Activated naive CD4-positive, alpha-beta T cell treated with anti-CD3 and anti-CD28 coated beads for 36 hours (primary cell): Measurements from ENCODE around the gene CAPN2. TPM values are rescaled to one million over a fixed set of nuclear protein-coding genes. Genes with fewer than 3 reads are reported as not detected.
A peak's percentile ranks its signal among the peaks of the same experiment; 100 is the strongest.

ENCODE experiments used
- CTCF ChIA-PET: fragments of 350-600 bp; sonication (Branson Sonifier 250); formaldehyde crosslinking; loops from one replicate; lab custom pipeline; 2021; ENCODE audit warnings: antibody characterized with exemption; lab: Charles Lee
- DNase-seq: peaks from one replicate; pipeline ENCODE4 v3.0.0-alpha.2; 2020
- H3K27ac Mint-ChIP-seq: one replicate; pipeline ENCODE4 v1.8.0; 2021; ENCODE audit warnings: mild to moderate bottlenecking, mixed read lengths
- H3K27me3 Mint-ChIP-seq: one replicate; pipeline ENCODE4 v1.8.0; 2021; ENCODE audit warnings: low read depth, mixed read lengths
- H3K36me3 Mint-ChIP-seq: one replicate; pipeline ENCODE4 v1.8.0; 2021; ENCODE audit warnings: low read depth, mixed read lengths
- H3K4me1 Mint-ChIP-seq: one replicate; pipeline ENCODE4 v1.8.0; 2021; ENCODE audit warnings: low read depth, mixed read lengths
- H3K4me3 Mint-ChIP-seq: one replicate; pipeline ENCODE4 v1.8.0; 2021; ENCODE audit warnings: mild to moderate bottlenecking, moderate library complexity, mixed read lengths
- H3K9me3 Mint-ChIP-seq: one replicate; pipeline ENCODE4 v1.8.0; 2021; ENCODE audit warnings: mixed read lengths
- intact Hi-C: fragments of 100-400 bp; cut with micrococcal nuclease; formaldehyde crosslinking; loops from one replicate; pipeline ENCODE4 v1.15.1; 2023
- total RNA-seq, 2 experiments: library from RNA; stranded (reverse); gene quantifications; one replicate each; pipeline ENCODE4 v1.2.3, GENCODE V29; 2021

The CAPN2 gene
- total RNA-seq, 2 experiments from 2014 or later: 17.0 to 19.5 TPM

DNA sequence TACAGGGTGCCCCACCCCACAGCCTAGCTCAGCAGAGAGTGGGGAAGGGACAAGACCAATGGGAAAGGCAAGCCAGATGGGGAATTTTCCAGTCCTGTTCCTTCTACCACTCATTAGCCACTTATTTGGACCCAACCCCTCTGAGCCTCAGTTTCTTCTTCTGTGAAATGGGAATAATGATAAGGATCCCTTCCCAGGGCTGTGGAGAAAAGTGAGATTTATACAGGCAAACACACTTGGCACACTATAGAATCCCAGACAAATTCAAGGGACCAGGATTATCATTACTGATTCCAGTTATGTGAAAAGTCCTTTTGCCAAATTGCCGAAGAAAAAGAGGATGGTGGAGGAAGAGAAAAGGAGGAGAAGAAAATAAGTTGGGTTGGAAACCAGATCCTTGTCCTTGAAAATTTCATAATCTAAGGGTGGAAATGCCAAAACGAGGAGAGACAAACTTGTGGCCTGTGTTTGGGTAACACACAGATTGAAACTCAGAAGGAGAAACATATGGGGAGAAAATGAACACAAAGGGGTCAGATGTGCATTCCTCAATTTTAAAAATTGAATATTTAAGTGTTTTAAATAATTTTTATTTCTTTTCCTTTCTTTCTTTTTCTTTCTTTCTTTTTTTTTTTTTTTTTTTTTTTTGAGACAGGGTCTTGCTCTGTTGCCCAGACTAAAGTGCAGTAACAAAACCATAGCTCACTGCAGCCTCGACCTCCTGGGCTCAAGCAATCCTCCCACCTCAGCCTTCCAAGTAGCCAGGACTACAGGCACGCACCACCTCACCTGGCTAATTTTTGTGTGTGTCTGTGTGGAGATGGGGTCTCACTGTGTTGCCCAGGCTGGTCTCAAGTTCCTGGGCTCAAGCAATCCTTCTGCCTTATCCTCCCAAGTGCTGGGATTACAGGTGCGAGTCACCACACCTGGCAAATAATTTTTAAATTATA, 9.6 kb downstream of the CAPN2 start:
- no peaks in the 10 kb centered on the region for H3K27me3 Mint-ChIP-seq
- intact Hi-C loops: no loop called here
- H3K9me3 Mint-ChIP-seq: no peaks in the 10 kb centered on the region
- no peak overlapping the region for H3K27ac Mint-ChIP-seq
- H3K36me3 Mint-ChIP-seq: peaks cover 13% of the 10 kb centered on the region
- no peak for DNase-seq
- no peak overlapping the region for H3K4me3 Mint-ChIP-seq
- CTCF ChIA-PET: interaction anchor here (0.6 to 1.3 kb wide), 4 partner anchors 9 to 527 kb away, joined by 3 to 5 read pairs (median 3); partner anchors contain the start of gene CAPN2
- H3K4me1 Mint-ChIP-seq: peaks cover 67% of the 10 kb centered on the region

DNA sequence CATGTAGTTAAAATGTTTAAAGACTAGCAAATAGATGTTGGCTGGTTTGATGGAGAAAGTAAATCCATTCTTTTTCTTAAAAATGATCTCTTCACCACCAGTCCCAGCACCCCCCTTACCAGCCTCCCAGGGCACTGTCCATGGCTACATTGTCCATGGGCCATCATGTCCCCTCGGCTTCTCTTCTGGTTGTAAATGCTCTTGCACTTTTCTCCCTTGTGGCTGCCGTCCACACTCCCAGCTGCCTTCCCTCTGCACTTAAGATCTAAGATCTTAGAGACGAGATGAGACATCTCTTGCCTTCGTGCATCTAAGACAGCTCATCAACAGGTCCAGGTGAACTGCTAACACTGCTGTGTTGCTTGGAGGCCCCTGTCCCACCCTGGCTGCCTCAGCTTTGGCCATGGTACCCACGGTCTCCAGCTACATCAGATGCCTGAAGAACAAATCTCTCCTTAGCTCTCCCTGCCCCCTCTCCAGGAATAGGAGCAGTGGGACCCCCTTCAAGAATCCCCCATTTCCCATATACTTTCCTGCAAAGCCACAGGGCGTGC, 11.1 kb downstream of the CAPN2 start:
- Mint-ChIP-seq H3K27ac (no peak overlapping the region), H3K4me1 (peaks cover 62% of the 10 kb centered on the region), H3K27me3 (no peaks in the 10 kb centered on the region), H3K9me3 (no peaks in the 10 kb centered on the region), H3K36me3 (peaks cover 14% of the 10 kb centered on the region), H3K4me3 (no peak overlapping the region)
- CTCF ChIA-PET: no interaction called here
- DNase-seq: no peak
- intact Hi-C loops: no loop called here

DNA sequence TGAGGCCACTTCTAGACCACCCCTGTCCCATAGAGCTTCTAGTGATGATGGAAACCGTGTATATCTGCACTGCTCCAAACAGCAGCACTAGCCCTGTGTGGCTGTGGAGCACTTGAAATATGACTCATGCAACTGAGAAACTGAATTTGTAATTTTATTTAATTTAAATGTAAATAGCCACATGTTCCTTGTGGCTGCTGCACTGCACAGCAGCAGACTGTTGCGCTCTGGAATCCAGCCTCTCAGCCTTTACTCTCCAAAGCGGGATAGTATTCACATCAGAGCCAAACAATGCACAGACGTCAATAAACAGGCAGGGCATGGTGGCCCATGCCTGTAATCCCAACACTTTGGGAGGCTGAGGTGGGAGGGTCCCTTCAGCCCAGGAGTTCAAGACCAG, 12.0 kb downstream of the CAPN2 start:
- Mint-ChIP-seq H3K4me1 (peaks cover 60% of the 10 kb centered on the region), H3K9me3 (no peaks in the 10 kb centered on the region), H3K4me3 (no peak overlapping the region), H3K27ac (no peak overlapping the region), H3K36me3 (peaks cover 15% of the 10 kb centered on the region), H3K27me3 (no peaks in the 10 kb centered on the region)
- intact Hi-C loops: no loop called here
- DNase-seq: no peak
- CTCF ChIA-PET: interaction anchor here (0.8 kb wide), 1 partner anchor 8 kb away, joined by 3 read pairs; no protein-coding TSS in a partner anchor

DNA sequence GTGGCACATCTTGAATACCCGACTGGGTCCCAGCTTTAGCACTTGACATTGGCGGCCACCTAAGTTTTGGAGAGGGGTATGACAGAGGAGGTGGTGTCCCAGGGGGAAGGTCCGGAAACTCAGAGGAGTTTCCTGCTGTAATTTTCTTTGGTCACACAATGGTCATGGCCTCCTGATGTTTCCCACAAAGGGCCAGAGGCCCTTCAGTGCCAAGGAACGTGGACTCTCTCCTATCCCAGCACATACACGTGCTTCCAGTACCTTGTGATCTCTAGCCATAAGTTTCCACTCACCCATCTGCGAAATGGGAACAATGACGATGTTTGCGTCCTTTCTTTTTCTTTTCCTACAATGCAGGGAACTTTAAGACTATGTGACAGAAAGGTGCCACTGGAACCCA, 13.2 kb downstream of the CAPN2 start:
- CTCF ChIA-PET: no interaction called here
- Mint-ChIP-seq H3K9me3 (no peaks in the 10 kb centered on the region), H3K36me3 (peaks cover 14% of the 10 kb centered on the region), H3K4me1 (peaks cover 60% of the 10 kb centered on the region), H3K27ac (no peak overlapping the region), H3K27me3 (no peaks in the 10 kb centered on the region), H3K4me3 (no peak overlapping the region)
- intact Hi-C loops: loop anchor here (5.0 kb wide), 2 partner anchors 267 to 772 kb away; no protein-coding TSS in a partner anchor
- DNase-seq: no peak

- H3K36me3 Mint-ChIP-seq: peaks cover 10% of the 10 kb centered on the region
- H3K27ac Mint-ChIP-seq: peak overlapping the region; percentile 65
- peak overlapping the region; percentile 52 for H3K4me3 Mint-ChIP-seq
- intact Hi-C loops: loop anchor here (1.0 to 5.0 kb wide), 9 partner anchors 8 to 771 kb away; partner anchors contain the start of gene CAPN2
- H3K27me3 Mint-ChIP-seq: no peaks in the 10 kb centered on the region
- no peaks in the 10 kb centered on the region for H3K9me3 Mint-ChIP-seq
- CTCF ChIA-PET: interaction anchor here (0.6 to 2.9 kb wide), 2 partner anchors 23 to 928 kb away, joined by 5 to 23 read pairs; no protein-coding TSS in a partner anchor
- DNase-seq: peak; percentile 98
- H3K4me1 Mint-ChIP-seq: peaks cover 57% of the 10 kb centered on the region
These were observed 14.2 kb downstream of the CAPN2 start for GRCh38 chr1:223726380-223727001.

DNA sequence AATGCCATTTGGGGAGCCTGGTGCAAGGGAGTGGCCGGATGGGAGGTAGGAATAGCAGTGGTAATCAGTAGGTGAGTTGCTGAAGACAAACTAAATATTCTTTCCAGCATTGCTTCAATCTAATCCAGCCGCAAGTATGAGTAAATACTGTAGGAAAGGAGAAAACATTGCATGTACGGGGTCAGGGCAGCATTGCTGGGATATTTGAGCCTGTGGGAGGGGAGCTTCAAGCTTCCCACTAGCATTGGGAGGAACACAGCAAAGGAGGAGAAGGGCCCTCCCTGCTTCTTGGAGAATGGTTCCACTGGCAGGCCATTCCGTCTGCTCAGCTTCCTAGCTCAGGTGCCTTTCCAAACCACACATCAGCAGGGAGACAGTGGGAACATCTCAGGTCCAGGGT, 15.2 kb downstream of the CAPN2 start:
- CTCF ChIA-PET: interaction anchor here (2.9 kb wide), 1 partner anchor 22 kb away, joined by 23 read pairs; no protein-coding TSS in a partner anchor
- Mint-ChIP-seq H3K27ac (no peak overlapping the region), H3K36me3 (peaks cover 8% of the 10 kb centered on the region), H3K27me3 (no peaks in the 10 kb centered on the region), H3K4me3 (no peak overlapping the region), H3K9me3 (no peaks in the 10 kb centered on the region), H3K4me1 (peaks cover 53% of the 10 kb centered on the region)
- intact Hi-C loops: loop anchor here (2.0 to 5.0 kb wide), 4 partner anchors 15 to 770 kb away; partner anchors contain the start of gene CAPN2
- no peak for DNase-seq

GRCh38 chr1:223729906-223730305, 17.6 kb downstream of the CAPN2 start:
- peaks cover 37% of the 10 kb centered on the region for H3K4me1 Mint-ChIP-seq
- DNase-seq: no peak
- no peak overlapping the region for H3K4me3 Mint-ChIP-seq
- H3K27me3 Mint-ChIP-seq: no peaks in the 10 kb centered on the region
- intact Hi-C loops: loop anchor here (5.0 kb wide), 2 partner anchors 262 to 767 kb away; no protein-coding TSS in a partner anchor
- CTCF ChIA-PET: no interaction called here
- H3K36me3 Mint-ChIP-seq: peaks cover 6% of the 10 kb centered on the region
- H3K27ac Mint-ChIP-seq: no peak overlapping the region
- no peaks in the 10 kb centered on the region for H3K9me3 Mint-ChIP-seq

DNA sequence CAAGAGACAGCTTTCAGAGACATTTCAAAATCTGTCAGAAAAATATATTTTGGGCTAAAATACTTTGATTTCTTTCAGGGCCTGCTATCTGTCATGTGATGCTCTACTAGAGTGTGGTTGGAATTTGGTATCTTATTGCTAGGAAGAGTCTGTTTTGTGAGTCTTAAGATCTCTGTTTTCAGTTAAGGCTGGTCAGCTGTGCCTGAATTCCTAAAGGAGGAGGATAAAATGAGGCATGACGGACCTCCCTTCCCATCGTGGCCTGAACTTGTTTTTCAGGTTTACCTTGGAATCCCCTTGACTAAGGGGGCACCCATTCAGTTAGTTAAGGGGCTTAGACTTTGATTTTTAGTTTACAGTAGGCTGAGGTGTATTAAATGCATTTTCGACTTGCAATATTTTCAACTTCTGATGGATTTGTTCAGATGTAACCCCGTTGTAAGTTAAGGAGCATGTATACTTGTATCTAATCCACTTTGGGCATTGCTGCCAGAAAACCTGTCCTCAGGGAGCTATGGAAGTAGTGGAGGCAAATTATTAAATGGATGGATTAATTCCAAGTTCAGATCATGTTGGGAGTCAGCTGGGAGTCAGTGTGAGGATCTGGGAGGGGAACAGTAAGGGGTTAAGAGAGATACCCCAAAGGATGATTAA, 18.3 kb downstream of the CAPN2 start:
- Mint-ChIP-seq H3K36me3 (peaks cover 6% of the 10 kb centered on the region), H3K9me3 (no peaks in the 10 kb centered on the region), H3K27ac (no peak overlapping the region), H3K4me1 (peaks cover 30% of the 10 kb centered on the region), H3K27me3 (no peaks in the 10 kb centered on the region), H3K4me3 (no peak overlapping the region)
- CTCF ChIA-PET: interaction anchor here (0.7 kb wide), 1 partner anchor 18 kb away, joined by 5 read pairs; no protein-coding TSS in a partner anchor
- no peak for DNase-seq
- intact Hi-C loops: no loop called here

GRCh38 chr1:223731133-223731770, 18.9 kb downstream of the CAPN2 start:
- intact Hi-C loops: no loop called here
- H3K4me3 Mint-ChIP-seq: no peak overlapping the region
- CTCF ChIA-PET: interaction anchor here (0.7 to 1.8 kb wide), 2 partner anchors 18 to 33 kb away, joined by 4 to 5 read pairs; no protein-coding TSS in a partner anchor
- H3K4me1 Mint-ChIP-seq: peaks cover 24% of the 10 kb centered on the region
- no peaks in the 10 kb centered on the region for H3K27me3 Mint-ChIP-seq
- H3K9me3 Mint-ChIP-seq: no peaks in the 10 kb centered on the region
- DNase-seq: no peak
- H3K36me3 Mint-ChIP-seq: peaks cover 6% of the 10 kb centered on the region
- H3K27ac Mint-ChIP-seq: no peak overlapping the region

GRCh38 chr1:223732993-223733798, 20.9 kb downstream of the CAPN2 start:
- CTCF ChIA-PET: interaction anchor here (0.6 to 1.8 kb wide), 2 partner anchors 34 to 232 kb away, joined by 3 to 4 read pairs; no protein-coding TSS in a partner anchor
- intact Hi-C loops: no loop called here
- Mint-ChIP-seq H3K4me1 (peaks cover 8% of the 10 kb centered on the region), H3K27me3 (no peaks in the 10 kb centered on the region), H3K36me3 (peaks cover 4% of the 10 kb centered on the region), H3K4me3 (no peak overlapping the region), H3K9me3 (no peaks in the 10 kb centered on the region), H3K27ac (no peak overlapping the region)
- DNase-seq: no peak
